Activated naive CD4-positive, alpha-beta T cell treated with anti-CD3 and anti-CD28 coated beads, Interleukin-2, amount 50 U/mL, for 16 hours (primary cell): ENCODE data around the gene PRKCE.

Experiments used
- DNase-seq: peaks from one replicate; pipeline ENCODE4 v3.0.0-alpha.2; 2020

The PRKCE gene

GRCh38 chr2:45786030-45786835 lies 134.8 kb downstream of the PRKCE start:
- DNase-seq, result no peak

DNA sequence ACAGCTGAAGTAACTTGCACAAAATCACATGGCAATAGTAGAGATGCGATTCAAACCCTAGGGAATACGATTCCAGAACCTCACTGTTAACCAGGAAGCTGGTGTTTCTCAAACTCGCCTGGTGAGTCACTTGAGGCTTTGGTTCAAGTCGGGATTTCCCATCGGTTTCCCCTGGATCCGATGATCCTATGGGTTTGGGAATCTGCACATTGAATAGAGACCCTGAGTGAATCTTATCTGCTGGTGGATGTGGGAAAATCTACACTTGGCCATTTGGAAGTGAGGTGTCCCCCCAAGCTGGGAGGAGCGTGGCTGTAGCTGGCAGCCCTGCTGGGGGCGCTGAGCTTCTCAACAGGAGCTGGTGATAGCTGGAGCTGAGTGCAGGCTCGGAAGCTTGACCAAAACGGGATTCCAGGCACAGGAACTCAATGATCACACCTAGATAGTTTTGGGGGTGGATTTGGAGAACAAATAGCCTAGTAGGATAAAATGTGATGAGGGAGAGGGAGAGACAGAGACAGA lies 135.4 kb downstream of the PRKCE start:
- DNase-seq, result no peak

GRCh38 chr2:45788401-45788800 lies 136.9 kb downstream of the PRKCE start:
- no peak for DNase-seq

- no peak for DNase-seq
Observed at GRCh38 chr2:45789317-45789716, 137.8 kb downstream of the PRKCE start.

DNA sequence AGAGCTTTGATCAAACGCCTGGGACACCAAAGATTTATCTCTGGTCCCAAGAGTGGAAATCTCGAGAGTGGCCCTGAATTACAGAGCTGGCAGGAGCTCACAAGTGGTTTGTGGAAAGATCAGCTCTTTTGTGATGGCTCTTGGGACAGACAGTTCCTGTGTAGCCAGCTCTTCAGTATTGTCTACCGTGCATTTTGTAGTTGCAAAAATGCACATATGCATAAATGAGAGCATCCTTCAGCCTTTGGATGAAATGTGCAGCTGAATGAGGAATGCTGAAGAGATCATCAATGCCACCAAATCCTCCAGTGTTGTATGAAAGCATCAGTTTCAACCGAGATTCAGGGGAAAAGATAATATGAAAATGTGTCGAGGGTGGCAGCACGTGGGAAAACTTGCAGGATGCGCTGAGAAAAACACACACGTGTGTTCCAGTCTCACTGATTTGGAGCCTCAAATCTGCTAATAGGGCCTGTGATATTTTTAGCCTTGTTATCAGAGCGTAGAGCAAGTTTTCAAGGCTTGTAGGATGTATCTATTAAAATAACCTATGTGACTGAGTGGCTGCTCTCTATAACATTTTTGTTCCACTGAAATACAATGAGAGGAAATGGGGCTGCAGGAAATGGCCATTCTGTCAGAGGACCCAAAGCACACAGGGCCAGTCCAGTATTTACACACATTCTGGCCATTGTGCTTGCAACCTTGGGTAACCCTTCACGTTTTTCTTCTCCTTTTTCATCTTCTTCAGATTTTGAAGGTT lies 138.7 kb downstream of the PRKCE start:
- DNase-seq, result no peak

- no peak for DNase-seq
Observed at GRCh38 chr2:45793305-45793962, 142.0 kb downstream of the PRKCE start.

DNA sequence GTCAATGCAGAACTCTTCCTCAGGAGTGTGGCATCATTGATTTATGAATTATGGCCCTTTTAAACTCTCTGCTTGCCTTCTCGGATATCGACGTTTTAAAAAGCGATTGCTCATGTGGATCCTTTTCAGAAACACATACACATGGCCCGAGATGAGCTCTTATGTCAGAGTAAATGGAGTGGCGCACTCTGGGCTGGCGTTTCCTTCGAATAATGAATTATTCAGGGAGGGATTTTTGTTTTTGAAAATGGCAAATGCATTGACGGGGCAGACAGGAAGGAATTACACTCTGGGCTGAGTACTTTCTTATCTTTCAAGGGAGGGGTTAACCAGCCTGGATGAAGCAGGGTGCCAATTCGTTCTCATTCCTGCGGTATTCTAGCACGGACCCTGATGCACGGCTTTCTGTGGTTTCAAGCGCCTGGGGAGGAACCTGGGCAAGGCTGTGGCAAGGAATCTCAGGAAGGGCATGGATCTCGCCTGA lies 142.7 kb downstream of the PRKCE start:
- DNase-seq, result no peak

GRCh38 chr2:45796500-45796899 lies 145.0 kb downstream of the PRKCE start:
- DNase-seq, result no peak

GRCh38 chr2:45797451-45798230 lies 146.2 kb downstream of the PRKCE start:
- DNase-seq, result no peak

GRCh38 chr2:45799679-45800381 lies 148.4 kb downstream of the PRKCE start:
- no peak for DNase-seq

- no peak for DNase-seq
Observed at GRCh38 chr2:45802499-45803138, 151.1 kb downstream of the PRKCE start.

DNA sequence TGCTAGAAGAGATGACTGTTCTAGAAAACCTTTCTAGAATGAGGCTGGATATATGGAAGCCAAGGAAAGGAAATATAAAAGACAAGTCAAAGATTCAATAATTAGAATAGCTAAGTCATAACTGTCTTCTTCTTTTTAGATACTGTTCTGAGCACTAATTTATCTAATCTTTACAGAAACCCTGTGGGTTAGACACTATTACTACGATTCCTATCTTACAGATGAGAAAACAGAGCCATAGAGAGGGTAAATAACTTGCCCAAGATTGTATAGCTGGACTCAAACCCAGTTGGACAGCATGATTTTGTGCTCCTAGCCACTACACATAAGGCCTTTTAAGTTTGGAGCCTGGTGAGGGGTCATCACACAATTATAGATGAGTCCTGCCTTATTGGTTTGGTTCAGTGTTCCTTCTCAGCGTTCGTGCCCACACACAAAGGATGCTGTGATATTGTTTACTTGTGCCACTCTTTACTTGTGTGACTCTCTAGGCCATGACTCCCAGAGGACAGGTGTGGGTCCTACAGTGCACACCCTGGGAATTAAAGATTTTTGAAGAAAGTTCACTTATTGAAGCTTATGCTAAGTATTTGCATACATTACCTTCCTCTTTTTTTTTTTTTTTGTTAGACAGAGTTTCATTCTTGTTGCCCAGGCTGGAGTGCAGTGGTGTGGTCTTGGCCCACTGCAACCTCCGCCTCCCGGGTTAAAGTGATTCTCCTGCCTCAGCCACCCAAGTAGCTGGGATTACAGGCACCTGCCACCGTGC lies 153.7 kb downstream of the PRKCE start:
- no peak for DNase-seq

- DNase-seq, result no peak
Observed at GRCh38 chr2:45806563-45807358, 155.3 kb downstream of the PRKCE start.

DNA sequence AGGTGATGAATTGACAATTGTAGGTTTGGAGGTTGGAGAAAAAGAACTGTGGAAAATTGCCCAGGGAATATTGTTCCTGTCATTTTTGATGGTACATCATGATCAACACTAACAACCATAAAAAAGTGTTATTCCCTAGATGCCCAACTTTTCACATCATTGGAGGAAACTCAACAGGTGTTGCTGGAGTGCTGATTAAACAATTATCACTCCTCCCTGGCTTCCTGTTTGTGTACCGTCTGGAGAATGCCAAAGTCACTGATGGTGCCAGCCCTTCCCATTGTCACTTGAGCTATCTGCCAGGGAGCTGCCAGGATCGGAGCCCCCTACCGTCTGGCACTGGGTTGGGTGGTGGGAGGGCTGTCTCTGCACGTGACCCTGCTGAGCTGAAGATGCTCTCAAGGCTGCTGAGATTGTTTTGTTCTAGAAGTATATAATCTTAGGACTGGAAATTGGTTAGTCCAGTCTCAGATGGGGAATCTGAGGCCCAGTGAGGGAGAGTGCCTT lies 156.9 kb downstream of the PRKCE start:
- DNase-seq, result no peak

GRCh38 chr2:45809205-45809604 lies 157.7 kb downstream of the PRKCE start:
- no peak for DNase-seq

- DNase-seq, result no peak
Observed at GRCh38 chr2:45812011-45812500, 160.6 kb downstream of the PRKCE start.

DNA sequence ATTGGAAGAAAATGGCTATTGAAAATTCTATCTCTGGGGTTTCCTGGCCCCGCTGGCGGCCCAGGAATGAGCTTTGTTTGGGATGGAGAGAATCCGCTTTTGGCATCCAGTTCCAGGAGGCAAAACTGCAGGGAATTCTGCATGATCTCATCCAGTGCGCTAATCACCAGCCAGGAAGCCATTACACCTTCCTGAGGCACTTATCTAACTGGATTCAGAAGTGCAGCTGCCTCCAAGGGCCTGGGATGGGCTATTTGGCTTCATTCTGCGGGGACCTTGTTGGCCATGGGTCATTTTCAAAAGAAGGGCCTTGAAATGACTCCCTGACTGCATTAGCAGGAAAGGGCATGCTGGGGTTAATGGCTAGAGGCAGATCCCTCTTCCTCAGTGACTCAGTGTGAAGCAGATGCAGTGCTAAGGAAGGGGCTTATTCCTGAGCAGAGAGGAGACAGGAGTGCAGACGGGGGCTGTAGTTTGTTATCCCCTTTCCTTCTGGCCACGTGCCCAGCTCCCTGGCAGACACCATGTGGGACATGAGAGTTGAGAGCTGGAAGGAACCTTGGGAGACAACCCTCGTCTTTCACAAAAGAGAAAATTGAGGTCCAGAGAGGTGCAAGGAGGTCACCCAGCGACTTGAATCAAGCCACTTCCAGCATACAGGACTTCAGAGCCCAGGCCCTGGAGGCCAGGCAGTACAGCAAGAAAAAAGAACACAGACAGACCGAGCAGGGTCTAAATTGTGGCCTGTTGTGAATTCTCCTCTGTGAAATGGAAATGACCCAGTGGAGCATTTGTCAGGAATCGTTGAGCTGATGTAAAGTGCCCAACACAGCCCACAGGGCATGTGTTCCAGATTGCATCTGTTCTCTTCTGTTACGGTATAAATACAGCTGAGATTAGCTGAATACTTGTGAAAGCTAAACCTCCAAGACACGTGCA lies 161.8 kb downstream of the PRKCE start:
- no peak for DNase-seq

- DNase-seq, result no peak
Observed at GRCh38 chr2:45814488-45814887, 163.0 kb downstream of the PRKCE start.
